CD8-positive, alpha-beta memory T cell (primary cell): Measurements from ENCODE around the gene USP13. TPM values are rescaled to one million over a fixed set of nuclear protein-coding genes. Genes with fewer than 3 reads are reported as not detected.

ENCODE experiments used
- CTCF ChIA-PET: fragments of 350-600 bp; sonication (Branson Sonifier 250); formaldehyde crosslinking; loops from one replicate; lab custom pipeline; 2021; ENCODE audit warnings: antibody characterized with exemption; lab: Charles Lee
- POLR2A ChIA-PET: fragments of 350-600 bp; sonication (Branson Sonifier 250); formaldehyde crosslinking; loops from one replicate; lab custom pipeline; 2021; ENCODE audit warnings: antibody characterized with exemption; lab: Charles Lee
- DNase-seq, 5 donors: peaks; one replicate each; pipeline versions ENCODE4 v3.0.0 to v3.0.0-alpha.2; 2020 to 2022; ENCODE audit warnings: mixed read lengths in 1 of 5
- H3K27ac ChIP-seq: one replicate; pipeline ENCODE4 v1.7.0; 2013; ENCODE audit warnings: low read depth, mild to moderate bottlenecking, low read length, moderate library complexity
- H3K27me3 ChIP-seq: 2 replicates; pipeline ENCODE4 v1.7.0; 2013; ENCODE audit warnings: low read length, mild to moderate bottlenecking; ENCODE audit not compliant: insufficient read depth, poor library complexity, severe bottlenecking
- H3K36me3 ChIP-seq: 2 replicates; pipeline ENCODE4 v1.7.0; 2013; ENCODE audit warnings: mild to moderate bottlenecking, low read length, moderate library complexity; ENCODE audit not compliant: insufficient read depth
- H3K4me1 ChIP-seq: 2 replicates; pipeline ENCODE4 v1.7.0; 2013; ENCODE audit warnings: mild to moderate bottlenecking, low read length, moderate library complexity; ENCODE audit not compliant: insufficient read depth
- H3K4me3 ChIP-seq: 2 replicates; pipeline ENCODE4 v1.7.0; 2013; ENCODE audit warnings: mild to moderate bottlenecking, low read length
- H3K9me3 ChIP-seq: 2 replicates; pipeline ENCODE4 v1.7.0; 2013; ENCODE audit warnings: mild to moderate bottlenecking, low read length
- H3K27ac Mint-ChIP-seq, 8 donors: one replicate each; pipeline ENCODE4 v1.8.0; 2020 to 2021; ENCODE audit warnings: mixed read lengths in 8 of 8, mild to moderate bottlenecking in 6 of 8, inconsistent platforms in 3 of 8, moderate library complexity in 3 of 8
- H3K27me3 Mint-ChIP-seq, 2 donors: one replicate each; pipeline ENCODE4 v1.8.0; 2020 to 2021; ENCODE audit warnings: mixed read lengths in 2 of 2, mild to moderate bottlenecking in 1 of 2, moderate library complexity in 1 of 2
- H3K36me3 Mint-ChIP-seq, 3 donors: one replicate each; pipeline ENCODE4 v1.8.0; 2020 to 2021; ENCODE audit warnings: mixed read lengths in 3 of 3, inconsistent platforms in 1 of 3, mild to moderate bottlenecking in 1 of 3
- H3K4me1 Mint-ChIP-seq, 3 donors: one replicate each; pipeline ENCODE4 v1.8.0; 2020 to 2021; ENCODE audit warnings: mixed read lengths in 3 of 3, inconsistent platforms in 1 of 3, mild to moderate bottlenecking in 1 of 3
- H3K4me3 Mint-ChIP-seq, 7 donors: one replicate each; pipeline ENCODE4 v1.8.0; 2020 to 2021; ENCODE audit warnings: mixed read lengths in 7 of 7, mild to moderate bottlenecking in 6 of 7, moderate library complexity in 4 of 7, inconsistent platforms in 2 of 7
- H3K9me3 Mint-ChIP-seq, 5 donors: one replicate each; pipeline ENCODE4 v1.8.0; 2020 to 2022; ENCODE audit warnings: mixed read lengths in 5 of 5, mild to moderate bottlenecking in 3 of 5, moderate library complexity in 2 of 5, inconsistent platforms in 1 of 5
- polyA plus RNA-seq: library from polyadenylated mRNA; unstranded; fragments of 300-500 nt; fragmentation: Illumina TruSeq; gene quantifications from one replicate; pipeline ENCODE4 v1.2.3, GENCODE V29; 2021
- total RNA-seq, 2 experiments: library from RNA; stranded (reverse); gene quantifications; one replicate each; pipeline ENCODE4 v1.2.3, GENCODE V29; 2021

The USP13 gene
- total and polyA plus RNA-seq, 3 experiments from 2014 or later, result 12.7 to 13.8 (median 13.3) TPM

- H3K27ac Mint-ChIP-seq, result peak overlapping the region in 1 of 8 donors; percentile 44
- Histone ChIP-seq H3K27me3 (no peaks in the 10 kb centered on the region), H3K4me3 (no peak overlapping the region), H3K36me3 (no peaks in the 10 kb centered on the region), H3K4me1 (no peaks in the 10 kb centered on the region), H3K9me3 (no peaks in the 10 kb centered on the region), H3K27ac (no peak overlapping the region)
- H3K4me1 Mint-ChIP-seq, result no peaks in the 10 kb centered on the region
- no peak for DNase-seq
- no peaks in the 10 kb centered on the region for H3K9me3 Mint-ChIP-seq
- H3K36me3 Mint-ChIP-seq, result peaks cover 8 to 37% (median 24%) of the 10 kb centered on the region in 3 donors
- POLR2A ChIA-PET, result no interaction called here
- CTCF ChIA-PET, result no interaction called here
- no peak overlapping the region for H3K4me3 Mint-ChIP-seq
- H3K27me3 Mint-ChIP-seq, result peaks cover 0 to 3% of the 10 kb centered on the region in 2 donors
Measured at GRCh38 chr3:179703816-179704215, 51.0 kb downstream of the USP13 start.

DNA sequence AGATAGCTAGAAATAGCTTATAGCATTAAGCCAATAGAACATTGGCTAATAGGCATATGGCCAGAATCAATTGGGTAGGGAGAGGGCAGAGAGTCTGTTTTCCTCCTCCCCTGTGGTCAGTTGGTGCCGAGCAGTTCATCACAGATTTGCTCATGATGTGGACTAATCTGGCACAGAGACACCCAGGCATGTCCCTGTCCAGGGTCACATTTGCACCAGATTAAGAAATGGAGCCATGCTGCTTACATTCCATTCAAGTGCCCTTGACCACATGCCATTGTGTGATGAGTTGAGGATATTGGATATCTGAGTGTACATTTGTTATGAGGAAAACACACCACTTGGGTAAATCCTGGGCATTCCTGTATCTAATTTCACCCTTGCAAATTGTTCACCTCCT is 53.4 kb downstream of the USP13 start:
- CTCF ChIA-PET, result no interaction called here

DNA sequence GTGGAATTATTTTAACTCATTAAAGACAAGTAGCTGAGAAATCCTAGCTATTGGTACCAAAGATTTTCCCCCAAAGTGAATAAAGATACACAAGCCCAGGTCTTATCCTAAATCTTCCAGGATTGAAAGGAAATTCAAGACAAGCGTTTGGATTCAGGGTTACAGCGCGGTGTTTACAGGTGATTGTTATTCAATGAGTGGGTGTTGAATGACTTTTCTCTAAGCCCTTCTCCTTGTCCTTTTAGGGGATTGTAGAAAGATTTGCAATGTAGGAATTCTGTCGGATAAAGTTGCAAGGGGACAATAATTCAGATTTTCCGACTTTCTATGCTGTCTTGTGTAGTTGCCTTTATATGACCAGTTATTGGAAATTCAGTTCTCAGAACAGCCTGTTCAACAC is 57.2 kb downstream of the USP13 start:
- ChIA-PET CTCF (no interaction called here), POLR2A (no interaction called here)
- no peak overlapping the region for H3K27ac ChIP-seq
- no peaks in the 10 kb centered on the region for H3K27me3 ChIP-seq
- peaks cover 0 to 3% of the 10 kb centered on the region in 2 donors for H3K27me3 Mint-ChIP-seq
- H3K36me3 Mint-ChIP-seq, result peaks cover 9 to 47% (median 31%) of the 10 kb centered on the region in 3 donors
- no peak for DNase-seq
- H3K4me3 Mint-ChIP-seq, result no peak overlapping the region
- H3K36me3 ChIP-seq, result no peaks in the 10 kb centered on the region
- H3K4me1 ChIP-seq, result no peaks in the 10 kb centered on the region
- H3K9me3 Mint-ChIP-seq, result no peaks in the 10 kb centered on the region
- no peaks in the 10 kb centered on the region for H3K4me1 Mint-ChIP-seq
- no peak overlapping the region for H3K4me3 ChIP-seq
- no peak overlapping the region for H3K27ac Mint-ChIP-seq
- no peaks in the 10 kb centered on the region for H3K9me3 ChIP-seq

More for the DNA sequence above, 53.4 kb downstream of the USP13 start:
- Histone ChIP-seq H3K4me3 (no peak overlapping the region), H3K27me3 (no peaks in the 10 kb centered on the region), H3K9me3 (no peaks in the 10 kb centered on the region), H3K36me3 (no peaks in the 10 kb centered on the region), H3K27ac (no peak overlapping the region), H3K4me1 (no peaks in the 10 kb centered on the region)
- H3K27me3 Mint-ChIP-seq, result peaks cover 0 to 3% of the 10 kb centered on the region in 2 donors
- no peaks in the 10 kb centered on the region for H3K4me1 Mint-ChIP-seq
- no peak overlapping the region for H3K27ac Mint-ChIP-seq
- POLR2A ChIA-PET, result no interaction called here
- DNase-seq, result no peak
- no peak overlapping the region for H3K4me3 Mint-ChIP-seq
- H3K9me3 Mint-ChIP-seq, result no peaks in the 10 kb centered on the region
- peaks cover 8 to 52% (median 32%) of the 10 kb centered on the region in 3 donors for H3K36me3 Mint-ChIP-seq

GRCh38 chr3:179713643-179714090 is 60.8 kb downstream of the USP13 start:
- Mint-ChIP-seq H3K27ac (peak overlapping the region in 1 of 8 donors; percentile 36), H3K9me3 (no peaks in the 10 kb centered on the region), H3K27me3 (no peaks in the 10 kb centered on the region), H3K4me1 (no peaks in the 10 kb centered on the region), H3K36me3 (peaks cover 6 to 33% (median 29%) of the 10 kb centered on the region in 3 donors), H3K4me3 (no peak overlapping the region)
- DNase-seq, result no peak
- Histone ChIP-seq H3K4me1 (no peaks in the 10 kb centered on the region), H3K36me3 (no peaks in the 10 kb centered on the region), H3K9me3 (no peaks in the 10 kb centered on the region), H3K27me3 (no peaks in the 10 kb centered on the region), H3K4me3 (no peak overlapping the region), H3K27ac (no peak overlapping the region)
- POLR2A ChIA-PET, result no interaction called here
- CTCF ChIA-PET, result no interaction called here

DNA sequence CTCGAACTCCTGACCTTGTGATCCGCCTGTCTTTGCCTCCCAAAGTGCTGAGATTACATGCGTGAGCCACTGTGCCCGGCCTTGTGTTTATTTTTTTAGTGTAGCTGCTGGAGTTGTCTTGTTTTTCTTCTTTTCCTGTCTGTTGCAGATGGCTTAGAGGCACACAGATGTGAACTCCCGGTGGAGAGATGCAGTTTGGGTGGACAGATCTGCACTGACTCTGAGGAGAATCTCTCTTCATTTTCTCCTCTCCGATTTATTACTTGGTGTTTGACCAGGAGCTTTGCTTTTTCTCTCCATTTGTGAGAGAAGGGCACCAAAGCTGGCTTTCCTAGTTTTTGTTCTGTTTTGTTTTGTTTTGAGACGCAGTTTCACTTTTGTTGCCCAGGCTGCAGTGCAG is 62.7 kb downstream of the USP13 start:
- Histone ChIP-seq H3K4me3 (no peak overlapping the region), H3K27me3 (no peaks in the 10 kb centered on the region), H3K9me3 (no peaks in the 10 kb centered on the region), H3K36me3 (no peaks in the 10 kb centered on the region), H3K4me1 (no peaks in the 10 kb centered on the region), H3K27ac (no peak overlapping the region)
- Mint-ChIP-seq H3K27me3 (no peaks in the 10 kb centered on the region), H3K4me1 (no peaks in the 10 kb centered on the region), H3K4me3 (no peak overlapping the region), H3K27ac (no peak overlapping the region), H3K9me3 (no peaks in the 10 kb centered on the region), H3K36me3 (peaks cover 6 to 27% (median 18%) of the 10 kb centered on the region in 3 donors)
- ChIA-PET POLR2A (no interaction called here), CTCF (interaction anchor here (0.9 kb wide), 1 partner anchor 18 kb away, joined by 3 read pairs; no protein-coding TSS in a partner anchor)
- no peak for DNase-seq

DNA sequence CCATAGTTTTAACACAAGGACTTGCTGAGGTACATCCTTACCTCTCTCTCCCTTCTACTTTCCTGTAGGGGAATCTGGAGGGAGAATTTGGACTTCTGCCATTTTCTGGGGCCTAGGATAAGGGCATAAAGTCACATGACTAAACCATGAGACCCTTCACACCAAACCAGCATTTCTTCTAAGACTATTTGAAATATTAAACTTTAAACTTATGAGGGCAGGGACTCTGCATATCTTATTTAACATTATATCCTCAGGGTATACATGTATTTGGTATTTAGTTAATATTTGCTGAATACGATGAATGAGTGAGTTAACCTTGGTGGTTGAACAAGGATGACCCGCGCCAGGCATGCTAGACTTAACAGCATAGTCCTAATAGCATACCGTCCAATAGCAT is 63.4 kb downstream of the USP13 start:
- CTCF ChIA-PET, result no interaction called here
- no peak for DNase-seq

GRCh38 chr3:179716811-179717210 is 64.0 kb downstream of the USP13 start:
- Mint-ChIP-seq H3K27ac (no peak overlapping the region), H3K27me3 (no peaks in the 10 kb centered on the region), H3K4me3 (no peak overlapping the region), H3K9me3 (no peaks in the 10 kb centered on the region), H3K4me1 (no peaks in the 10 kb centered on the region), H3K36me3 (peaks cover 6 to 32% (median 23%) of the 10 kb centered on the region in 3 donors)
- ChIA-PET CTCF (no interaction called here), POLR2A (no interaction called here)
- Histone ChIP-seq H3K4me3 (no peak overlapping the region), H3K36me3 (no peaks in the 10 kb centered on the region), H3K27me3 (no peaks in the 10 kb centered on the region), H3K27ac (no peak overlapping the region), H3K9me3 (no peaks in the 10 kb centered on the region), H3K4me1 (no peaks in the 10 kb centered on the region)
- DNase-seq, result no peak

More for the DNA sequence above, 63.4 kb downstream of the USP13 start:
- Histone ChIP-seq H3K36me3 (no peaks in the 10 kb centered on the region), H3K4me3 (no peak overlapping the region), H3K27ac (no peak overlapping the region), H3K27me3 (no peaks in the 10 kb centered on the region), H3K9me3 (no peaks in the 10 kb centered on the region), H3K4me1 (no peaks in the 10 kb centered on the region)
- Mint-ChIP-seq H3K9me3 (no peaks in the 10 kb centered on the region), H3K36me3 (peaks cover 6 to 27% (median 18%) of the 10 kb centered on the region in 3 donors), H3K4me1 (no peaks in the 10 kb centered on the region), H3K27me3 (no peaks in the 10 kb centered on the region), H3K4me3 (no peak overlapping the region), H3K27ac (no peak overlapping the region)
- POLR2A ChIA-PET, result no interaction called here

GRCh38 chr3:179717219-179717618 is 64.4 kb downstream of the USP13 start:
- POLR2A ChIA-PET, result no interaction called here
- Mint-ChIP-seq H3K27me3 (no peaks in the 10 kb centered on the region), H3K27ac (no peak overlapping the region), H3K4me3 (no peak overlapping the region), H3K36me3 (peaks cover 9 to 33% (median 23%) of the 10 kb centered on the region in 3 donors), H3K9me3 (no peaks in the 10 kb centered on the region), H3K4me1 (no peaks in the 10 kb centered on the region)
- Histone ChIP-seq H3K27ac (no peak overlapping the region), H3K36me3 (no peaks in the 10 kb centered on the region), H3K4me1 (no peaks in the 10 kb centered on the region), H3K4me3 (no peak overlapping the region), H3K27me3 (no peaks in the 10 kb centered on the region), H3K9me3 (no peaks in the 10 kb centered on the region)
- CTCF ChIA-PET, result no interaction called here
- DNase-seq, result no peak
